ENCODE data around the gene NLRP3.
"Not testable (repeated sequence)": the region's sequence is repeated elsewhere in the genome, so short reads cannot be mapped to it uniquely, and the experiment has no call there.

Gene NLRP3

DNA sequence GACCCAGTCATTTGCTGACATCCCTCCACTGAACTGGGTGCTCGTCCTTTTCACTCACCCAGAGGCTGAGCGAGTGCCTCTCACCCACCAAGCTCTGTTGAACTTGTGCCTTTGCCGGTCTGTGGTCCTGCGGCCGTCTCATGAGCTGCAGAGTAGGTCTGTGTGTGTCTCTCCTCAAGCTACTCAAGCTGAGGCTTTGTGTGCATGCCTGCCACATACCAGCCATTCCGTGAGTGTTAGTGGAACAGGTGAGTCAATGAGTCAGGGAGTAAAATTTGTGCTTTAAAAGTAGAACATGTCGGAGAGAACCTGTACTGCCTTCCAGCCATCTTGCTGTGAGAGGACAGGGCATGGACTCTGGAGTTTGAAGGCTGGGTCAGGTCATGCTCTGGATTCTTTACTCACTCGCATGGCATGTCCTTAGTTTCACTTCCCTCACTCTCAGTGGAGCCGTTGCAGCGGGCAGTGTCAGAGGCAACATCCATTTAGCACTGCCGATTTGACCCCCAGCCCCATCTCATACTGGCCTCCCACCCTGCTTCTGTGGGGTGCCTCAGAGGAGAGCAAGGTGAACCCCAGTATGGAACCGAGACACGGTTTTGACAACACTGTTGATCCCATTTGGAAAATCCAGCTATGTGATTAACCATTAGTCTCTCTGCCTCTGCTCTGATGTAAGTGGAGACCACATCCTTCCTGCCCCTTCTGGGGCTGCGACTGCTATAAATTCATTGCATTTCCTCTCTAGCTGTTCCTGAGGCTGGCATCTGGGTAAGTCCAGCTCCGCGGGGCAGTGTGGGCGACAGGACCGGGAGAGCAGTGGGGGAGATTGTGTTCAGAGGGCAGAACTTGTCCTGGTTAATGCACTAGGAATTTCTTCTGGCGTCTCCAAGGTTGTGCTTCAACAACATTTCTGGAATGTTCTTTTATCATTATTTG lies at the start of gene NLRP3:
Gene NLRP3, plus strand, starts transcription at position 751 of the 939 bp plus-strand sequence. CDS start 2,628 bp downstream, outside the sequence.
- FAIRE-seq = no peak

DNA sequence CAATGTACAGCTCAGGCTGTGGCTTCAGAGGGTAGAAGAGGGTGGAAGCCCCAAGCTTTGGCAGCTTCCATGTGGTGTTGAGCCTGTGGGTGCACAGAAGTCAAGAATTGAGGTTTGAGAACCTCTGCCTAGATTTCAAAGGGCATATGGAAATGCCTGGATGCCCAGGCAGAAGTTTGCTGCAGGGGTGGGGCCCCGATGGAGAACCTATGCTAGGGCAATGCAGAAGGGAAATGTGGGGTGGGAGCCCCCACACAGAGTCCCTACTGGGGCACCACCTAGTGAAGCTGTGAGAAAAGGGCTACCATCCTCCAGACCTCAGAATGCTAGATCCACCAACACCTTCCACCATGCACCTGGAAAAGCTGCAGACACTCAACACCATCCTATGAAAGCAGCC lies 49.6 kb upstream of the NLRP3 start:
- not testable (repeated sequence) for FAIRE-seq

DNA sequence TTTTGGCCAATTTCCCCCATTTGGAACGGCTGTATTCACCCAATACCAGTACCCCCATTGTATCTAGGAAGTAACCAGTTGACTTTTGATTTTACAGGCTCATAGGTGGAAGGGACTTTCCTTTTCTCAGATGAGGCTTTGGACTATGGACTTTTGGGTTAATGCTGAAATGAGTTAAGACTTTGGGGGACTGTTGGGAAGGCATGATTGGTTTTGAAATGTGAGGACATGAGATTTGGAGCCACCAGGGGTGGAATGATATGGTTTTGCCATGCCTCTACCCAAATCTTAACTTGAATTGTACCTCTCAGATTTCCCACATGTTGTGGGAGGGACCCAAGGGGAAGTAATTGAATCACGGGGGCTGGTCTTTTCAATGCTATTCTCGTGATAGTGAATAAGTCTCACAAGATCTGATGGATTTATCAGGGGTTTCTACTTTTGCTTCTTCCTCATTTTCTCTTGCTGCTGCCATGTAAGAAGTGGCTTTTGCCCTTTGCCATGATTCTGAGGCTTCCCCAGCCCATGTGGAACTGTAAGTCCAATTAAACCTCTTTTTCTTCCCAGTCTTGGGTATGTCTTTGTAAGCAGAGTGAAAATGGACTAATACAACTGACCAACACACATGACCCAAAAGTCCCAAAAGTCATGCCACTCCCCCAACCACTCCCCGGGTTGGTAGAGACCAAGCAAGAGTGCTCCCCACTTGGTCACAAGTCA lies 48.9 kb upstream of the NLRP3 start:
- FAIRE-seq = no peak

DNA sequence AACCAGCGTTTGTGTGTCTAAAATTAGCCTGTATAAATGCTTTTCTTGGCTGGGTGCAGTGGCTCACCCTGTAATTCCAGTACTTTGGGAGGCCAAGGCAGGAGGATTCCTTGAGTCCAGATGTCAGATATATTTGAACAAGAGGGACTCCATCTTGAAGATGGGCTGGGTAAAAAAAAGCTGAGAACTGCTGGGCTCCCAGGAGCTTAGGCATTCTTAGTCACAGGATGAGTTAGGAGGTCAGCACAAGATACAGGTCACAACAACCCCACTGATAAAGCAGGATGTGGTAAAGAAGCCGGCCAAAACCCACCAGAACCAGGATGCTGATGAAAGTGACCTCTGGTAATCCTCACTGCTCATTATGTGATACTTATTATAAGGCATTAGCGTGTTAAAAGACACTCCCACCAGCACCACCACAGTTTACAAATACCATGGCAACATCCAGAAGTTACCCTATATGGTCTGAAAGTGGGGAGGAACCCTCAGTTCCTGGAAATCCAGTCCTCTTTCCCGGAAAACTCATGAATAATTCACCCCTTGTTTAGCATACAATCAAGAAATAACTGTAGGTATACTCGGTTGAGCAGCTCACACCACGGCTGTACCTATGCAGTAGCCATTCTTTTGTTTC lies 48.1 kb upstream of the NLRP3 start:
- no peak for FAIRE-seq

DNA sequence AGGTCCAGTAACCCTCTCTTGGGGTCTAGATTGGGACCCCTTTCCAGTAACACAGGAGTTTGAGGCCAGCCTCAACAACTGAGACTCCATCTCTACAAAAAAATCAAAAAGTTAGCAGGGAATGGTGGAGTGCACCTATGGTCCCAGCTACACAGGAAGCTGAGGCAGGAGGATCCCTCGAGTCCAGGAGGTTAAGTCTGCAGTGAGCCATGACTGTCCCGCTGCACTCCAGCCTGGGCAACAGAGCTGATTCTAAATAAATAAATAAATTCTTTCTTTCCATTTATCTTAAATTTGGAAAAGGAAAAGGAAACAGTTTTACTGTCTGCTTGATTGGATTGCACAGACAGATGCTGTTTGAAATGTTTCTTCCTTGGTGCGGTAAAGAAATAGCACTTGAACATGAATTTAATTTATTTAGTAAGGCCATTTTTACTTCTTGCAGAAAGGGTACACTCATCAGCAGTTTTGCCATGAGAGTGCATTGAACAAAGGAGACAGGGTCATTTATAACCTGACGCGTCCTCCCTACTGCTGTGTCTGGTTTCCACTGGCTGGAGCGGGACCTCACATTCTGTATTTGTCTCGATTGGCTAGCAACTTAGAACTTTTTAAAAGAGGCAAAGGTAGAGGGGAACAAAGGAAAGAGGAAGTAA lies 47.4 kb upstream of the NLRP3 start:
- FAIRE-seq = no peak

DNA sequence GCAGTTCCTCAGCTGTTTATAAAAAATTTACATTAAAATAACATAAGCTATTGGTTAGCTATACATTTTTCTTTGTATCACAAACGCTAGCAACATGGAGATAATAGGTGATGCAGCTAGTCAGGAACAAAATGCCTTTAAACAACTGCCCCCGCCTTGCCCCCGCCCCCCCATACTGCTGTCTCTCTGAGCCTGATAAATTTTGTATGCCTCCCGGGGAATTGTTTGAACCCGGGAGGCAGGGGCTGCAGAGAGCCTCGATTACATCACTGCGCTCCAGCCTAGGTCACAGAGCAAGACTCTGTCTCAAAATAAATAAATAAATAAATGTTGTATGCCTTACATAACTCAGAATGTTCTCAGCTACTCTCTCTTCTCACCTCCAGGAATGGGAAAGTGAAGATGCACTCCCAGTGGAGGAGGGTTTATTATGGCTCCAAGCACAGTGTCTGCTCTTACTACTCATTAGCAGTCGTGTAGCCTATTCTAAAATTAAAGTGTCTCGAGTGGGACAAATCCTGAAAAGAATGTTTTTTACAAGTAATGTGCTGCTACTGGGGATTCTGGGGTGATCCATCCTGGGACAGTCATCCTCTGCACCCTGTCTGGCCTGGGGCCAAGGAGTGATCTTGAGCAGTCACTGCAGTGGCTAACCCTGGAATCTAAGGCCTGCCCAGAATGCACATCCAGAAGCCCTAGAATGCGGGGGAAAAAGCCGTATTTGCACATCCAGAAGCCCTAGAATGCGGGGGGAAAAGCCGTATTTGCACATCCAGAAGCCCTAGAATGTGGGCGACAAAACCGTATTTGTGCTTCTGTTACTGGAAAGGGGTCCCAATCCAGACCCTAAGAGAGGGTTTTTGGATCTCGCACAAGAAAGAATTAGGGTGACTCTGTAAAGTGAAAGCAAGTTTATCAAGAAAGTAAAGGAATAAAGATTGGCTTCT lies 44.9 kb upstream of the NLRP3 start:
- no peak for FAIRE-seq

DNA sequence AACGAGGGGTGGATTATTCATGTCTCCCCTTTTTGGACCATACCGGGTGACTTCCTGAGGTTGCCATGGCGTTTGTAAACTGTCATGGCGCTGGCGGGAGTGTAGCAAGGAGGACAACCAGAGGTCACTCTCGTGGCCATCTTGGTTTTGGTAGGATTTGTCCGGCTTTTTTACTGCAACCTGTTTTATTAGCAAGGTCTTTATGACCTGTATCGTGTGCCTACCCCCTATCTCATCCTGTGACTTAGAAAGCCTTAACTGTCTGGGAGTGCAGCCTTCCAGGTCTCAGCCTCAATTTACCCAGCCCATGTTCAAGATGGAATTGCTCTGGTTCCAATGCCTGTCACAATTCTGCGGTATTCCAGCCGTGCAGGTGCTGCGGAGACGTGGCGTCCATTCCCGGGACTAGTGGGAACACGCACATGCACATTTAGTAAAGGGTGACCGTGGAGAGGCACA lies 44.1 kb upstream of the NLRP3 start:
- no peak for FAIRE-seq

DNA sequence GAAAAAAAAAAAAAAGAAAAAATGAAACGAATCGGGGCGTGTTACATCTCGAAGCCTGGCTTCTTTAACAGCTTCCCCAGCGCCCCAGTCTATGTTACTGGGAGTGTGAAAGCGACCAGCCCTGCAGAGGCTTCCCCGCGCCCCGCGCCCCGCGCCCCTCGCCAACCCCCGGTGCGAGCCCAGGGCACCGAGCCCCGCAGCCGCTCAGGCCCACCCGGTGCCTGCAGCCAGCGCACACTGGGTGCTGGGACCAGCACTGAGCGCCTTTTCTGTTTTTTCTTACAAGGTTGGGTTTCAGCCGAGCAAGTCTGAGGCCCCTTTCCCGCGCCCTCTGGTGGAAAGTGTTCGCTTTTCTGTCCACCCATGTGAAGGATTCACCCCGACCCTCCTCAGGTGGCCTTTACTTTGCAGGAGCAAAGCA lies 42.2 kb upstream of the NLRP3 start:
- no peak for FAIRE-seq

DNA sequence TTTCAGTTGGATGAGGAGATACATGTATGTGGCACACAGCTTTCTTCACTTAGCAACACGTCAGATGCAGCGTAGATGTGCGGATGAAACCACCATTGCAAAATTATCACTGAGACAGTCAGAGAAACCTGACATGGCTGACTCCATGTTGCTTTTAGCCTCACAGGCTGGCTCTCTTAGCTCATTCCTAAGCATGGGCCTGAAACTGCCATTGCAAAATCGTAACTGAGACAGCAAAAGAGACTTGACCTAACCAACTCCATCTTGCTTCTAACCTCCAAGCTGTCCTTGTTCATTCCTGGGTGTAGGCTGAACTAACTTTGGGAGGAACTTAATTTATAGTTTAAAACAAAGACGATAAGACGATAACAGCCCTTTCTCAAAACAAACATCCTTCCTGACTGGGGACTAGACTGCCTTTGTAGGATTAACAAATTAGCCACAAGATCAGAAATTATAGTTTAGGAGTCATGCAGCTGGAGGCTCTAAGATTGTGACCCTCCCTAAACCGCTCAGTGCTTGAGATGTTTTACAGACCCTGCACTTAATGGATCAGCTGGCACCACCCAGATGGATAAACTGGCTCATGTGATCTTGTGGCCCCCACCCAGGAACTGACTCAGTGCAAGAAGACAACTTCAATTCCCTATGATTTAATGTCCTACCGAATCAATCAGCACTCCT lies 41.2 kb upstream of the NLRP3 start:
- not testable (repeated sequence) for FAIRE-seq

DNA sequence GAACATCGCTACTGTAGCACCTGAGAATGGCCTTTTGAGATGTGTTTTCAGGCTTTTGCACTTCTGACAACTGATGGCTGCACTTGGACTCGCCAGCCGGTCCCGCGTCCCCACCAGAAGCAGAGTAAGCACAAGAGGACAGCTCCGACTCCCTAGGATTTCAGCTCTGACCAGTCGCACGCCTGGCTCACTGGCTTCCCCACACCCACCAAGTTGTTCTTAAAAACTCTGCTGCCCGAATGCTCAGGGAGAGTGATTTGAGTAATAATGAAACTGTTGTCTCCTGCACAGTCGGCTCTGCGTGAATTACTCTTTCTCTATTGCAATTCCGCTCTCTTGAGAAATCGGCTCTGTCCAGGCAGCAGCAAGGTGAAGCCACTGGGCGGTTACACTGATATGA lies 40.2 kb upstream of the NLRP3 start:
- no peak for FAIRE-seq

DNA sequence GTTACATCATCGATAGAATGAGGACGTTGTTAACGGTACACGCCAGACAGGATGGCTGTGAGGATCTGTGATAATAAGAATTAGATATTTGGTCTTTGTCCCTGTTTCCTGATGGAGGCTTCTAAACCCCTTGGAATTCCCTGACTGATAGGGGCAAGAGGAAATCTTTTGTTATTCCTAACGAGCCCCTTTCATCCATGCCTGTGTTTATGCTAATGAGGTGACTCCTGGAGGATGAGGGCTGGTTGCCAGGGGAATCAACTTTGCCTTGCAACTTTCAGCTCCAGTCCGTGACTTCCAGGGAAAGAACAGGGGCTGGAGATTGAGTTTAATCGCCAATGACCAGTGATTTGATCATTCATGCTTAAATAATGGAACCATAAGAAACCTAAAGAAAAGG lies 39.3 kb upstream of the NLRP3 start:
- FAIRE-seq = no peak

DNA sequence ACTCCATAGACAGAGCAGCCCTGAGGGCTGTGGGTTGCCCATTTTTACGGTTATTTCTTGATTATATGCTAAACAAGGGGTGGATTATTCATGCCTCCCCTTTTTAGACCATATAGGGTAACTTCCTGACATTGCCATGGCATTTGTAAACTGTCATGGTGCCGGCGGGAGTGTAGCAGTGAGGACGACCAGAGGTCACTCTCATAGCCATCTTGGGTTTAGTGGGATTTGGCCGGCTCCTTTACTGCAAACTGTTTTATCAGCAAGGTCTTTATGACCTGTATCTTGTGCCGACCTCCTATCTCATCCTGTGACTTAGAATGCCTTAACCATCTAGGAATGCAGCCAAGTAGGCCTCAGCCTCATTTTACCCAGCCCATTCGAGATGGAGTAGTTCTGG lies 38.3 kb upstream of the NLRP3 start:
- FAIRE-seq = not testable (repeated sequence)

DNA sequence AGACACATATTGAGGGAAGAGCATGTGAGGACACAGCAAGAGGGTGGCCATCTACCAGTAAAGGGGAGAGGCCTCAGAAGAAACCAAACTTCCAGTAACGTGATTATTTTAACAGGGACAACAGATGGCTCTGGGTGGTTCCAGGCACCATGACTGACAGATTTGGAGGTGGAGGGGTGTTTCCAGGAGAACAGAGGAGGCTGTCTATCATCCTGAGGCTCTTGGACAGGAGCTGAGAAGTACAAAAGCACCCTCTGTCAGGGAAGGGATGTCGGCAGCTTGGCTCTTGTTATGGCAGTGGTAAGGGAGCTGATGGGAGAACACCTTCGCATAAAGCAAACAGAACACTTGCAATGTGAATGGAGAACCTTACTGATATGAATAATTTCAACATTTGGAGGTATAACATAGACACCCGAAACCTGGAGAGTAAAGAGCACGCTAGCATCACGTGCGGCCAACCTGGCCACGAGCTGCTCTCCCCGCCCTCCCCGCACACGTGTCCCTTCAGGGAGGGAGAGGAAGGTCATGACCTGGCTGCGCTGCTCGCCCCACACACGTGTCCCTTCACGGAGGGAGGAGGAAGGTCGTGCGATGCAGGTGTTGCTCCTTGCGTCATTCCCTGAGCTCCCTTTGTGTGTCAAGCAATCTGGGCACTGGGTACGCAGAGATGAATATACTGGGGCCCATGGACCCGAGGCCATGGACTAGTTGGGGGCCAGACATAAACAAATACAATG lies 37.5 kb upstream of the NLRP3 start:
- FAIRE-seq = no peak

DNA sequence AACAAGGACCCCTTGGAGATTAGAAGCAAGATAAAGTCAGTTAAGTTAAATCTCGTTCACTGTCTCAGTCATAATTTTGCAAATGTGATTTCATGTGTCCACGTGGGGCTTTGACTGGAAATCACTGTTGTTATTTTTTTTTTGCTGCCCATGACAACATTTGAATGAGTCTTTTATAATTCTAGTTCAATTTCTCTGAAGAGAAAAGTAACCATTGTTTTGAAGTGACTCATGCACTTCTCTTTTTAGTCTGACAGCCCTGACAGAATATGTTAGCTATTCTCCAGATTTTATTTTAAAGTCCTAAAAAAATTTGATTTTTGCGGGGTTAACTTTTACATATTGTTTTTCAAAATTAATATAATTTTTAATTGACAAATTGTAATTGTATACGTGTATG lies 30.7 kb upstream of the NLRP3 start:
- no peak for FAIRE-seq

DNA sequence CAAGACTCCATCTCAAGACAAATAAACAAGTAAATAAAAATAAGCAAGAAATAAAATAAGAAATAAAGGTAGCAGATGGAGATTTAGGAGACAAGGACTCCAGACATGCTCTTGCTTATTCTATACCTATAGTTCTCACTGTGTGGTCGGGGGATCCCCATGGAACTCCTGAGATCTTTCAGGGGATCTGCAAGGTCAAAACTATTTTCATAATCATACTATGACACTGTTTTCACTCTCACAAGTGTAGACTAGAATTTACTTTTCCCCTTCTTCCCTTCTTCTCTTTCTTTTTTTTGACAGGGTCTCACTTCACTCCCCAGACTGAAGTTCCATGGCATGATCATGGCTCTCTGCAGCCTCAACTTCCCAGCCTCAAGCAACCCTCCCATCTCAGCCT lies 29.8 kb upstream of the NLRP3 start:
- FAIRE-seq = no peak

DNA sequence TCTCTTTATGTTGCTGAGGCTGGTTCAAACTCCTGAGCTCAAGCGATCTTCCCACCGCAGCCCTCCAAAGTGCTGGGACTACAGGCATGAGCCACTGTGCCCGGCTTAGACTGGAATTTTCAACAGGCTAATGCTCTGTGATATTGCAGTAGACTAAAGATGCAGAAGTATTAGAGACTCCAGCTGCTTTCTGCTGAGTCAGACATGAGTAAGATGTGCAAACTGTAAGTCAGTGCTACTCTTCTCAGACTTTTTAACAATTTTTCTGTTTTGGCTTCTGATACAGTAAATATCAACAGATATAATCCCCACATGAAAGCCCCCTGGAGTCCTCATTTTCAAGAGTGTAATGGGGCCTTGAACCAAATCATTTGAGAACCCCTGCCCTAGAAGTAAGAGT lies 29.3 kb upstream of the NLRP3 start:
- FAIRE-seq = no peak

DNA sequence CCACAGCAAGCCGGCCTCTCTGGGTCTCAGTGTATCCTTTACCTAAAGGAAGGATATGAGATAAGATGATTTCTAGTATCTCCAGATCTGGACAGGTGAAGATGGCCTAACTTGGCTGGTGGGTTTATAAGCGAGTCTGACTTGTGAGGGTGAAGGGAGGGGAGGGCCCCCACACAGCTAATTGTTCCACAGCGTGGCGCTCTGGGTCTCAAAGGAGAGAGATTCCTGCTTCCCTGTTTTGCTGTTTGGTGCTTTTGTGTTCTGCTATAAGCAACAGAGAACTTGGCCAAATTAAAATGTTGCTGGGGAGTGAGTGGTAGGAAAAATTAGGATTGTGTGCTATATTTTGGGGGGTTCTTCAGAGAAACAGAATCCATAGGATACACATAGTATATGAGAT lies 28.9 kb upstream of the NLRP3 start:
- FAIRE-seq = no peak

DNA sequence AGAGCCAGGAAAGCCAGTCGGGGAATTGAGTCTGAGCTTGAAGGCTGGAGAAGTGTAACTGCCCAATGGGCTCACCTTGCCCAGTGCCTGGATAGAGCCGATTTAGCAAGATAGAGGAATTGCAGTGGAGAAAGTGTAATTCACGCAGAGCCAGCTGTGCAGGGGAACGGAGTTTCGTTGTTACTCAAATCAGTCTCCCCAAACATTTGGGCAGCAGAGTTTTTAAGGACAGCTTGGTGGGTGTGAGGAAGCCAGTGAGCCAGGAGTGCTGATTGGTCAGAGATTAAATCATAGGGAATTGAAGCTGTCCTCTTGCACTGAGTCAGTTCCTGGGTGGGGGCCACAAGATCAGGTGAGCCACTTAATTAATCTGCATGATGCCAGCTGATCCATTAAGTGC lies 28.4 kb upstream of the NLRP3 start:
- no peak for FAIRE-seq

DNA sequence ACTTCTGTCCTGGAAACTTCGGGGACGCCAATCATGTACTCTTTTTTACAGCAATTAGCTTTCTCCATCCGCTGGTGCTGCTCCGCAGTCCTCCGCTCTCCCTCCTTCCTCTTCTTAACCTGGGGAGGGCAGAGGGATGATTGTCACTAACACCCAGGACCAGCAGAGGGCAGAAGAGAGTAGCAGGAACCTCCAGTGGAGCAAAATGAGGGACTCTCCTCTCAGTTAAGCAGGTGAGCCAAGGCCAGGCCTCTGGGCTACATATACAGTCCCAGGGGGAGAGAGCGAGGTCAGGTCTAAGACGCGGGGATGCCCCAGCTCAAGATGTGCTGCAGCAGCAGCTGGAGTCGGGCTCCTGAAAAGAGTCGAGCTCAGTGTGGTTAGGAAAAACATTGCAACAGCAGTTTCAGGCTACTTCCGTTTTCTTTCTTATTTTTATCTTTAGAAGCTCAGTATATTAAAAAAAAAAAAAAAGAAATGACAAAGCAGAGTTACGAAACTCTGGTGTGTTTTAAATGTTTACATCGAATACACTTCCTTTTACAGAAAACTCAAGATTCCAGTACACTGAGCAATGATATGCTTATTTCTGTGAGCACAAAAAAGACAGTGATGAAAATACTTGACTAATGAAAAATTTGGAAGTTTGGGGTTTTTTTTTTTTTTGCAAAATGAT lies 25.7 kb upstream of the NLRP3 start:
- no peak for FAIRE-seq

DNA sequence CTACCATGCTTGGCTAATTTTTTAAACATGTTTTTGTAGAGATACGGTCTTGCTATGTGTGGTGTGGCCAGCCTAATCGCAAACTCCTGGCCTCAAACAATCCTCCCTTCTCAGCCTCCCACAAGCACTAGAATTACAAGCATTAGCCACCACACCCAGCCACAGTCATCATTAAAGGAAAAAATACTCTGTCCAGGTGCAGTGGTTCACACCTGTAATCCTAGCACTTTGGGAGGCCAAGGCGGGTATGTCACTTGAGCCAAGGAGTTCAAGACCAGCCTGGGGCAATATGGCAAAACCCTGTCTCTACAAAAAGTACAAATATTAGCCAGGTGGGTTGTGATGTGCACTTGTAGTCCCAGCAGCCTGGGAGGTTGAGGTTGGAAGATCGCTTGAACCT lies 25.0 kb upstream of the NLRP3 start:
- FAIRE-seq = no peak

Measured in colon (tissue), 2 donors.